HepG2 (cell line): ENCODE measurements around the gene SCAMP3. TPM values are rescaled to one million over a fixed set of nuclear protein-coding genes. Genes with fewer than 3 reads are reported as not detected.
A peak's percentile ranks its signal among the peaks of the same experiment; 100 is the strongest.

Experiments
- CC2D1A ChIP-seq: sonication (generic); formaldehyde crosslinking; IDR thresholded peaks from 2 replicates; pipeline ENCODE4 v1.8.1; 2023; ENCODE audit warnings: mild to moderate bottlenecking, missing genetic modification reagents
- ERF ChIP-seq: IDR thresholded peaks from 2 replicates; pipeline ENCODE4 v1.6.1; 2018; ENCODE audit warnings: missing biosample characterization, missing genetic modification reagents
- HDAC2 ChIP-seq: sonication (generic); formaldehyde crosslinking; IDR thresholded peaks from 2 replicates; pipeline ENCODE4 v1.4.0; 2020; ENCODE audit warnings: missing genetic modification reagents
- ISL2 ChIP-seq: sonication (generic); formaldehyde crosslinking; IDR thresholded peaks from 2 replicates; pipeline ENCODE4 v1.5.0; 2020; ENCODE audit warnings: missing genetic modification reagents
- MXD4 ChIP-seq: IDR thresholded peaks from 2 replicates; pipeline ENCODE4 v1.6.1; 2016; ENCODE audit warnings: mild to moderate bottlenecking, missing biosample characterization, missing genetic modification reagents
- SAFB2 ChIP-seq: sonication (generic); formaldehyde crosslinking; IDR thresholded peaks from 2 replicates; pipeline ENCODE4 v1.5.1; 2020; ENCODE audit warnings: missing genetic modification reagents, low read depth, mild to moderate bottlenecking, borderline replicate concordance
- SIN3B ChIP-seq: fragments of 150-350 bp; IDR thresholded peaks from 2 replicates; pipeline ENCODE4 v1.6.1; 2014; ENCODE audit warnings: low read length
- SMAD9 ChIP-seq: sonication (generic); formaldehyde crosslinking; IDR thresholded peaks from 2 replicates; pipeline ENCODE4 v1.5.1; 2020; ENCODE audit warnings: mild to moderate bottlenecking, missing genetic modification reagents
- TBX2 ChIP-seq: sonication (generic); formaldehyde crosslinking; IDR thresholded peaks from 2 replicates; pipeline ENCODE4 v1.5.0; 2020; ENCODE audit warnings: missing genetic modification reagents, mild to moderate bottlenecking, borderline replicate concordance
- TGIF2 ChIP-seq: IDR thresholded peaks from 2 replicates; pipeline ENCODE4 v1.6.1; 2016; ENCODE audit warnings: control low read depth, missing compliant biosample characterization
- YEATS4 ChIP-seq: sonication (generic); formaldehyde crosslinking; IDR thresholded peaks from 2 replicates; pipeline ENCODE4 v1.4.0; 2020; ENCODE audit warnings: missing genetic modification reagents, borderline replicate concordance
- ZNF121 ChIP-seq: sonication (generic); formaldehyde crosslinking; IDR thresholded peaks from 2 replicates; pipeline ENCODE4 v1.5.0; 2020; ENCODE audit warnings: mild to moderate bottlenecking, missing genetic modification reagents
- ZNF253 ChIP-seq: sonication (generic); formaldehyde crosslinking; IDR thresholded peaks from 2 replicates; pipeline ENCODE4 v1.8.0; 2022; ENCODE audit warnings: mild to moderate bottlenecking, missing genetic modification reagents, borderline replicate concordance
- ZNF331 ChIP-seq: sonication (generic); formaldehyde crosslinking; IDR thresholded peaks from 2 replicates; pipeline ENCODE4 v1.4.0; 2020; ENCODE audit warnings: missing genetic modification reagents
- ZNF333 ChIP-seq: sonication (generic); formaldehyde crosslinking; IDR thresholded peaks from 2 replicates; pipeline ENCODE4 v1.4.0; 2020; ENCODE audit warnings: mild to moderate bottlenecking, missing genetic modification reagents, borderline replicate concordance
- ZNF878 ChIP-seq: sonication (generic); formaldehyde crosslinking; IDR thresholded peaks from 2 replicates; pipeline ENCODE4 v1.8.1; 2023; ENCODE audit warnings: mild to moderate bottlenecking, missing genetic modification reagents, moderate library complexity
- polyA plus RNA-seq, 8 experiments: library from polyadenylated mRNA; depleted of rRNA in 3 of 8; stranded (reverse) in 7 of 8; unstranded in 1 of 8; fragments of >200 nt; fragmentation: Illumina TruSeq in 4 of 8; extraction: Trizol in 4 of 8; gene quantifications; 2 replicates each; pipeline versions ENCODE4 v1.2.1 to v1.2.3, GENCODE V29; 2011 to 2016; ENCODE audit warnings: low read depth in 4 of 8, missing spikeins in 1 of 8, mixed read lengths in 1 of 8; ENCODE audit not compliant: insufficient read depth in 1 of 8
- total RNA-seq, 5 experiments: library from RNA; depleted of rRNA; stranded (reverse); fragments of >200 nt; fragmentation: Illumina TruSeq; extraction: Trizol; gene quantifications; 2 replicates each; pipeline ENCODE4 v1.2.3, GENCODE V29; 2016; ENCODE audit warnings: low read depth in 1 of 5
- TF ChIP-seq, protein P1 (sequence below): sonication (generic); formaldehyde crosslinking; IDR thresholded peaks from 2 replicates; pipeline ENCODE4 v1.4.0; 2020; ENCODE audit warnings: missing genetic modification reagents
- TF ChIP-seq, protein P2 (sequence below): sonication (generic); formaldehyde crosslinking; IDR thresholded peaks from 2 replicates; pipeline ENCODE4 v1.5.0; 2020; ENCODE audit warnings: missing genetic modification reagents
- TF ChIP-seq, protein P3 (sequence below), 2 experiments: sonication (generic) in 1 of 2; formaldehyde crosslinking in 1 of 2; IDR thresholded peaks; 2 replicates each; pipeline versions ENCODE4 v1.4.0 to v1.6.1; 2016 to 2020; ENCODE audit warnings: borderline replicate concordance in 1 of 2, low read depth in 1 of 2, mild to moderate bottlenecking in 1 of 2, missing genetic modification reagents in 1 of 2

Gene SCAMP3
- total and polyA plus RNA-seq, 2 of the 13 experiments (the other 11 are each of a cell fraction or from before 2014, with no cell fraction given): 46.8 to 83.3 TPM

- TF ChIP-seq, protein P1, sequence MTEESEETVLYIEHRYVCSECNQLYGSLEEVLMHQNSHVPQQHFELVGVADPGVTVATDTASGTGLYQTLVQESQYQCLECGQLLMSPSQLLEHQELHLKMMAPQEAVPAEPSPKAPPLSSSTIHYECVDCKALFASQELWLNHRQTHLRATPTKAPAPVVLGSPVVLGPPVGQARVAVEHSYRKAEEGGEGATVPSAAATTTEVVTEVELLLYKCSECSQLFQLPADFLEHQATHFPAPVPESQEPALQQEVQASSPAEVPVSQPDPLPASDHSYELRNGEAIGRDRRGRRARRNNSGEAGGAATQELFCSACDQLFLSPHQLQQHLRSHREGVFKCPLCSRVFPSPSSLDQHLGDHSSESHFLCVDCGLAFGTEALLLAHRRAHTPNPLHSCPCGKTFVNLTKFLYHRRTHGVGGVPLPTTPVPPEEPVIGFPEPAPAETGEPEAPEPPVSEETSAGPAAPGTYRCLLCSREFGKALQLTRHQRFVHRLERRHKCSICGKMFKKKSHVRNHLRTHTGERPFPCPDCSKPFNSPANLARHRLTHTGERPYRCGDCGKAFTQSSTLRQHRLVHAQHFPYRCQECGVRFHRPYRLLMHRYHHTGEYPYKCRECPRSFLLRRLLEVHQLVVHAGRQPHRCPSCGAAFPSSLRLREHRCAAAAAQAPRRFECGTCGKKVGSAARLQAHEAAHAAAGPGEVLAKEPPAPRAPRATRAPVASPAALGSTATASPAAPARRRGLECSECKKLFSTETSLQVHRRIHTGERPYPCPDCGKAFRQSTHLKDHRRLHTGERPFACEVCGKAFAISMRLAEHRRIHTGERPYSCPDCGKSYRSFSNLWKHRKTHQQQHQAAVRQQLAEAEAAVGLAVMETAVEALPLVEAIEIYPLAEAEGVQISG (CRISPR knock-in tag): peak; percentile 39
- TF ChIP-seq SMAD9 (CRISPR knock-in tag) (no peak), ZNF331 (CRISPR knock-in tag) (peak; percentile 11; the same call in 1 of the 2 replicates), ZNF333 (CRISPR knock-in tag) (no peak), ERF (CRISPR knock-in tag) (0 out of 2 replicates have a peak, but pooled peaks have one; percentile 23), TGIF2 (CRISPR knock-in tag) (peak; percentile 79; the same call in 1 of the 2 replicates), SIN3B (no peak), HDAC2 (CRISPR knock-in tag) (peak; percentile 30; the same call in 1 of the 2 replicates), YEATS4 (CRISPR knock-in tag) (no peak), TBX2 (CRISPR knock-in tag) (peak; percentile 58; the same call in 1 of the 2 replicates), ISL2 (no peak), CC2D1A (CRISPR knock-in tag) (no peak), ZNF121 (CRISPR knock-in tag) (no peak), SAFB2 (no peak), ZNF253 (CRISPR knock-in tag) (no peak), MXD4 (CRISPR knock-in tag) (0 out of 2 replicates have a peak, but pooled peaks have one; percentile 32), ZNF878 (CRISPR knock-in tag) (no peak; the same call in 1 of the 2 replicates)
- TF ChIP-seq, protein P2, sequence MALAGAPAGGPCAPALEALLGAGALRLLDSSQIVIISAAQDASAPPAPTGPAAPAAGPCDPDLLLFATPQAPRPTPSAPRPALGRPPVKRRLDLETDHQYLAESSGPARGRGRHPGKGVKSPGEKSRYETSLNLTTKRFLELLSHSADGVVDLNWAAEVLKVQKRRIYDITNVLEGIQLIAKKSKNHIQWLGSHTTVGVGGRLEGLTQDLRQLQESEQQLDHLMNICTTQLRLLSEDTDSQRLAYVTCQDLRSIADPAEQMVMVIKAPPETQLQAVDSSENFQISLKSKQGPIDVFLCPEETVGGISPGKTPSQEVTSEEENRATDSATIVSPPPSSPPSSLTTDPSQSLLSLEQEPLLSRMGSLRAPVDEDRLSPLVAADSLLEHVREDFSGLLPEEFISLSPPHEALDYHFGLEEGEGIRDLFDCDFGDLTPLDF: no peak
- TF ChIP-seq, protein P3, sequence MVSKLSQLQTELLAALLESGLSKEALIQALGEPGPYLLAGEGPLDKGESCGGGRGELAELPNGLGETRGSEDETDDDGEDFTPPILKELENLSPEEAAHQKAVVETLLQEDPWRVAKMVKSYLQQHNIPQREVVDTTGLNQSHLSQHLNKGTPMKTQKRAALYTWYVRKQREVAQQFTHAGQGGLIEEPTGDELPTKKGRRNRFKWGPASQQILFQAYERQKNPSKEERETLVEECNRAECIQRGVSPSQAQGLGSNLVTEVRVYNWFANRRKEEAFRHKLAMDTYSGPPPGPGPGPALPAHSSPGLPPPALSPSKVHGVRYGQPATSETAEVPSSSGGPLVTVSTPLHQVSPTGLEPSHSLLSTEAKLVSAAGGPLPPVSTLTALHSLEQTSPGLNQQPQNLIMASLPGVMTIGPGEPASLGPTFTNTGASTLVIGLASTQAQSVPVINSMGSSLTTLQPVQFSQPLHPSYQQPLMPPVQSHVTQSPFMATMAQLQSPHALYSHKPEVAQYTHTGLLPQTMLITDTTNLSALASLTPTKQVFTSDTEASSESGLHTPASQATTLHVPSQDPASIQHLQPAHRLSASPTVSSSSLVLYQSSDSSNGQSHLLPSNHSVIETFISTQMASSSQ (IDR thresholded peaks at IDR 0.05; ENCODE audit: low read depth): peak; percentile 84
- TF ChIP-seq, protein P3 (CRISPR knock-in tag; IDR thresholded peaks at IDR 0.05; ENCODE audit: borderline replicate concordance): peak; percentile 88; the same call in 1 of the 2 replicates
Measured at GRCh38 chr1:155304558-155305063, 42.5 kb upstream of the SCAMP3 start (continued).
